Left lobe of liver (tissue), 2 donors: ENCODE results near the gene MARVELD1. TPM values are rescaled to one million over a fixed set of nuclear protein-coding genes. Genes with fewer than 3 reads are reported as not detected.
"Not testable (repeated sequence)": the region's sequence is repeated elsewhere in the genome, so short reads cannot be mapped to it uniquely, and the experiment has no call there.

Experiments
- ATAC-seq: fragments of 200-7000 bp; cut with Tn5 transposase; one replicate; pipeline ENCODE4 v1.9.1; 2020; ENCODE audit warnings: mild to moderate bottlenecking, moderate library complexity
- DNase-seq: peaks from one replicate; pipeline ENCODE4 v3.0.0-alpha.2; 2020; ENCODE audit warnings: low spot score
- total RNA-seq: library from RNA; stranded (reverse); gene quantifications from one replicate; pipeline ENCODE4 v1.2.1, GENCODE V29; 2021
- donor health status: DM: no; HTN: no; CAD: no; lungs with moderate emphysema.
- donor health status: DM: no; HTN: yes; CAD: no.

Gene MARVELD1
- 2.0 TPM for total RNA-seq

DNA sequence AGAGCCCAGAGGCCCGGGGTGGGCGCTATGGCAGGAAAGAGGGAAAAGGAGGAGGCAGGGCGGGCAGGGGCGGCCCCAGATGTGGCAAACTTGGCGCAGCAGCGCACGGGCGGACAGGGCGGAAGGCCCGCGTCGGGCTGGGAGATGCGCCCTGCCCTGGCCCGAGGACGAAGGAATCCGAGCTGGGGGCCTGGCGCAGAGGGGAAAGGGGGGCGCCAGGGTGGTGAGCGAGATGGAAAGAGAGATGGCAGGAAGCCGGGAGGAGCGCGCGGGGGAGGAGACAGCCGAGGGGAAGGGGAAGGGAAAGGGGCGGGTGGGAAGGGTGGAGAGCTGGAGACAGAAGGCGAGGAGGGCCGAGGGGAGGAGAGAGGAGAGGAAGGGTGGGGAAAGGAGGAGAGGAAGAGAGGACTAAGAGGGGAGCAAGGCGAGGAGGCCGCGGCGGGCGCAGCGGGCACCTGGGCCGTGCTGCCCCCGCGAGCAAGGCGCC is at the start of gene MARVELD1:
TSS of gene MARVELD1 (plus strand) at position 392 of the 487 bp plus-strand sequence. CDS start 147 bp downstream, outside the sequence.
- no peak for ATAC-seq
- no peak for DNase-seq

- ATAC-seq = peak; percentile 79
- DNase-seq = no peak
Measured at GRCh38 chr10:97664282-97664850, 49.2 kb upstream of the MARVELD1 start.

- ATAC-seq = peak; percentile 75
- DNase-seq = no peak
Measured at GRCh38 chr10:97666992-97667391, 46.5 kb upstream of the MARVELD1 start.

GRCh38 chr10:97667463-97667862 is 46.1 kb upstream of the MARVELD1 start:
- no peak for DNase-seq
- peak; percentile 4 for ATAC-seq

DNA sequence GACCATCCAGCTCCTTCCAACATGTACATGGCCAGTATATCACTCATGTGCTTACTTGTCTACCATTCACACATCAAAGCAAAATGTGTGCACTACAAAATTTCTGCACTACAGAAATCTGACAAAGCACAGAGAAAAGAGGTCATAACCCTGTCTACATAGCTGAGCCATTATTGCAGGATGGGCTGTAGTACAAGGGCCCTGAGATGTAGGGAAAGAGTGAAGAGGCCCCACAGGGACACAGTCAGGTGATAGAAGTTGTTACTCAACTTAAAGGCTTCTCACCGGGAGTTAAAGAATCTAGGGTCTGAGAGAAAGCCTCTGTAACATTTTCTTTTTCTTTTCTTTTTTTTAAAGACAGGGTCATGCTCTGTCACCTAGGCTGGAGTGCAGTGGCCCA is 44.0 kb upstream of the MARVELD1 start:
- DNase-seq = no peak
- no peak for ATAC-seq

- DNase-seq = no peak
- ATAC-seq = peak; percentile 77
Measured at GRCh38 chr10:97673736-97674525, 39.6 kb upstream of the MARVELD1 start.

DNA sequence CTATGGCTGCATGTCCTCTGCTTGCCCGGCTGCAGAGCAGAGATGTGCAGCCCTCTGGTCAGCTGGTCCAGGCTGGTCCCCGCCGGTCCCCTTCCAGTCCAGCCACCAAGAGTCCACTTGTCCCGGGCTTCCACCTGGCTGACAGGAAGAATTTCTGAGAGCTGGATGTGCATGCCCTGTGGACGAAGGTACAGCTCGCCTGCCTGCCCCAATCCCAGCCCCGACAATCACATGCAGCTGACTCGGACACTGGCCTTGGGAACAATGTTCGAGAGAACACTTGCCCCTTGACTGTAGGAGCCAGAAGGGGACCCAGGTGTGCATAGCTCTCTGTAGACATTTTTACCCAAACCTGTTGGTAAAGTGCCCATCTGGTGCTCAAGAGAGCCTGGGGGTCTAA is 38.3 kb upstream of the MARVELD1 start:
- DNase-seq = no peak
- ATAC-seq = no peak

DNA sequence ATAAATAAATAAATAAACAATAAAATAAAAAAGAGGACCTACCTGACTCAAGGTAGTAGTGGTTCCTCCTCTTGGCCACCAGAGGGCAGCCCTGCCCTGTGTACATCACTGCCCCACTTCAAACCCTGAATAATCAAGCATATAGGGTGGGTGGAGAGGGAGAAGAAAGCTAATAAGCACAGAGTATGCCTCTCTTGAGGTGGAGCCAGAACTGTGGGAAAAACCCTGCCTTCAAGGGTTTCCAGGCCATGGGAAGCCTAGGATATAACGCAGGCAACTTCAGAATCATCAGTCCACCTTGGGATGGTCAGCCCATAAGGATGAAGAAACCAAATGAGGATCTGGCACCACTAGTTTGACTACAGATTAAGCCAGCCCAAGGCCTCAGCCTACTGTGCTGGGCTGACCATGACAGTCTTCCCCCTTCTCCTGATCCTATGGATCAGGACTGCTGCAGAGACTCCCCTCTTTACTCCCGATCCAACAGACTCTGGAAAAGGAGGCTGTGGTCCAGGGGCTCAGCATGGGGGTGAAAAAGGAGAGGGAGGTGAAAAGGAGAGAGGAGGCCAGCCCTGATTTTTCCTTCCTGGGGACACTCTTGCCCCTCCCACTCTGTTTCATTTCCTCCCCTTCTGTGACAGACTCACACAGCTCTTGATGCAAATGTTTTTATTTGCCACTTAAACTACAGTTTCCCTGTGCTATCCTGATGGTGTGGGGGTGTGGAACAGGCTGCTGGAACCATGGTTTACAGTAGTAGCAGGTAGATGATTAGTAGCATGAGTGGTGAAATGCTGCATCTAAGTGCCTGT is 36.6 kb upstream of the MARVELD1 start:
- DNase-seq (no peak), ATAC-seq (peak; percentile 77)

GRCh38 chr10:97679594-97679993 is 33.9 kb upstream of the MARVELD1 start:
- ATAC-seq (no peak), DNase-seq (no peak)

GRCh38 chr10:97682042-97682441 is 31.5 kb upstream of the MARVELD1 start:
- no peak for DNase-seq
- no peak for ATAC-seq

GRCh38 chr10:97683556-97684367 is 29.8 kb upstream of the MARVELD1 start:
- ATAC-seq = peak; percentile 7
- DNase-seq = no peak

GRCh38 chr10:97684368-97684713 is 29.2 kb upstream of the MARVELD1 start:
- not testable (repeated sequence) for ATAC-seq, DNase-seq

- DNase-seq (no peak), ATAC-seq (no peak)
Measured at GRCh38 chr10:97684866-97685394, 28.6 kb upstream of the MARVELD1 start.

DNA sequence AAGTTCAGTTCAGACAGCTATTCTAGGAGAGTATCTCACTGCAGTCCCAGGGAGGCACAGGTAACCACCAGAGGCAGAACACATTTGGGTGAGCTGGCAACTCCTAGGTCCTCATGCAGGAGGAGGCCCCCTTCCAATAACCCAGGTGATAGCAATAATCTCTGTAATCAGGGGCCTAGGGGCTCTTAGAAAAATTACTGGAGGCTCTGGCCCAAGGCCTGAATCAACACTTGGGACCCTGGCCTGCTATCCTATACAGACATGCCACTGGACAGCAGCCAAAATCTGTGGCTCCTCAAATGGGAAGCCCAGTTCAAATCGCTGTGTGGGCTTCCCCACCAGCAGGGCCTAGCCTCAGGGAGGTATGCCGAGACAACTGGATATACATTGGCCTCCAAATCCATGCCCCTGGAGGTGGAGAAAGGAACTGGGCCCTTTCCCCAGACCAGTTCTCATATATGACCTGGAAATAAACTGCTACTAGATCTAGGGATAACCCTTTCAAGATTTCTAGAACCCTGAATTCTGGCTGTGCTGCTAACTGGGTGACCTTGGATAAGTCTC is 28.1 kb upstream of the MARVELD1 start:
- DNase-seq (peak; percentile 72), ATAC-seq (peak; percentile 1)

GRCh38 chr10:97686301-97686961 is 27.1 kb upstream of the MARVELD1 start:
- ATAC-seq = peak; percentile 12
- no peak for DNase-seq

DNA sequence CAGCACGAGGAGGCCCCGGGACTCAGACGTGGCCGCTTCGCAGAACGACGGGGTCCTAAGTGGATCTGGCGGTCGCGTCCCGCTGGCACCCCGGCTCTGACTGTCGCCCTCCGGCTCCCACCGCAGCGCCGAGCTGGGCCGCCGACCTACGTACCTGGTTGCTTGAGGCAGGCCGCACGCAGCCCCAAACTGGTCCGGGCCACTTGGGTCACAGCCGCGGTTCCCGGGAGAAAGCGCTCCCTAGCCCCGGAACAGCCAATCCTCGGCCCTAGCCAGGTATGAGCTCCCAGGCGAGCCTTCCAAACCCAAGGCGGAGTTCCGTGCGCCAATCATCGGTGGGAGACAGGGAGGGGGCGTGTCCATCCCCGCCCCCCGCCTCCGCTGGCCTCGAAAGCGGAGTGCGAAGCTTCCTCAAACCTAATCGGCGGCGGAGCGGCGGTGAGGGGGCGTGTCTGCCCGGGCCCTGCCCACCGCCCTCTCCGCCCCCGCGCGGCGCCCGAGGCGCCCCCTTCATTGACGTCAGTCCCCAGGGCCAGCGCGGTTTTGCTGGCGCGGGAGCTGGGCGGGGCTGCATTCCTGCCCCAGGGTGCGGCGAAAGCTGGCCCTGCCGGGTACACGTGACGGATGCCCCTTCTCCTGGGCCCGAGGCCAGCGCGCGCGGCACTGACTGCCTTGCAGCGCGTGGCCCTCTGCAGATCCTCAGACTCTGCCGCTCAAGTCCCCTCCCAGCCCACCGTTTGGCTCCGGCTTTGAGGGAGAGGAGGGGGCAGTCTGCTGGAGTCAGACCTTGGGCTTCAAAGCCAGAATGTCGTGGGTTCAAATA is 26.4 kb upstream of the MARVELD1 start, which contains the start of gene AVPI1:
TSS of gene AVPI1 (minus strand) at position 280 of the 823 bp plus-strand sequence. CDS start 7,336 bp downstream, outside the sequence.
- DNase-seq (peak; percentile 99), ATAC-seq (peak; percentile 81)

DNA sequence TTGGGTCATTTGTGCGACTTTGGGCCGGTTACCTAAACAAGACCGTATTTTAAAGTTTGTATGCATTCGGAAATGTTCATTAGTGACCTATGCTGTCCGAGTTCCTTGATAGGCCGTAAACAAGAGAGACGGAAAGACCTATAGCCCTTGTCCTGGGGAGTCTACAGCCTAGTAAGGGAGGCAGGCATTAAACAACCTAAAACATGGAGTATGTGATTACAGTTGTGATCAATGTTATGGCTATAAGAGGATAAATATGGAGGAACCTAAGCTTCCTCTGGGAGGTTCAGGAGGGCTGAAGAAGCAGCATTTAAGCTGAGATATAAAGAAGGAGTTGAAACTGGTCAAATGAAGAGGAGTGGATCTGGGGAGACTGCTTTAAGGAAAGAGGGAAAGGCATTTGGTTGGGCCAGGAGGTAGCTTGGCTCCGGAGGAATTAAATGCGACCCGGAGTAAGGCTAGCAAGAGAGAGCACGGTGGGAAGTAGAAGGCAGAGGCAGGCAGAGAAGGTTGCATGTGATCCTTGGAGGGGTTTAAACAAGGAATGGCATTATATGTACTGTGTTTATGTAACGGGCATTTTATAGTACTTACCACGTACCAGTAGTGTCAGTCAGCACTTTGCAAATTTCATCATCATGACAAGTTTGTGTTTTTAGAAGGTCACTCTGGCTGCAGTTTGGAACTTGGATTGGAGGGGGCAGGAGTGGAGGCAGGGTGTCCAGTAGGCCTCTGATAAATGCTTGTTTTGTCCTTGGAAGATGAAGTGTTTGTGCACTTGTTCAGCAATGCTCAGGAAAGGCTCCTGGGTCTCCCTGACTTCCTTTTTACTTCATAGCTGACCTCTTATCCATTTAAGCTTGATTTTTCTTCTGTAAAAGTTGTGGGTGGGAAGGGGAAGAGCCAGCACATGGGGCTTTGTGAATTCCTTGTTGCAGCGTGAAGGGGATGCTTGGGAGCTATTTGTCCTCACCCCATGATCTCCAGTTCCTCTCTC is 25.4 kb upstream of the MARVELD1 start:
- peak; percentile 5 for ATAC-seq

More for the DNA sequence above, 25.4 kb upstream of the MARVELD1 start:
- no peak for DNase-seq
